ENCODE results near the gene PARD6A. TPM values are rescaled to one million over a fixed set of nuclear protein-coding genes. Genes with fewer than 3 reads are reported as not detected.

The PARD6A gene
- total RNA-seq, 1 experiment from 2014 or later, result 5.6 TPM

DNA sequence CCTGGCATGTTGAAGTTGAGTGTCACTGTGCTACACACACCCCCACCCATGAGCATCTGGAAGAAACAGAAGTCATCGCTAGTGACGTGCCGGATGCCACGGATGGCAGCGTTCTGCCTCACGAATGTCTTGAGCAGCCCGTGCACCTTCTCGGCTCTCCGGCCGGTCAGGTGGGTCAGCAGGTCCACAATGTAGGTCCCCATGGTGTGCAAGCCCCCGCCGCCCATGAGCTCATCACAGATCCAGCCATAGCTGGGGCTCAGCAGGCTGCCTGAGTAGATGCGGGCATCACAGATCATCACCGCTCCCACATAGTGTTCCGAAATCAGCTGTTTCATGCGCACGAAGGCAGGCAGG, 14.8 kb downstream of the PARD6A start:
- H4K20me1 ChIP-seq (ENCODE audit: insufficient read depth), result no peaks in the 10 kb centered on the region
- no peak for DNase-seq (ENCODE audit: low read depth, low spot score)
- H3K4me2 ChIP-seq (ENCODE audit: low read length), result no peak overlapping the region
- H3K9me3 ChIP-seq (ENCODE audit: control insufficient read depth in 1 of 2, insufficient read depth in 1 of 2, low read depth in 1 of 2, low read length in 2 of 2), result no peaks in the 10 kb centered on the region
- ChIA-PET CTCF (no interaction called here), RAD21 (ENCODE audit: low non-redundant PET in 1 of 2, low total read pairs in 2 of 2, uncharacterized antibody in 2 of 2, unreplicated experiment in 2 of 2) (no interaction called here), POLR2A (no interaction called here)
- no peaks in the 10 kb centered on the region for H3K27me3 ChIP-seq (ENCODE audit: insufficient read depth, low read length)
- H3K9me2 ChIP-seq (ENCODE audit: insufficient read depth), result no peaks in the 10 kb centered on the region
- no peaks in the 10 kb centered on the region; a peak in 1 of 4 replicates for H3K36me3 ChIP-seq (ENCODE audit: control insufficient read depth in 1 of 2, insufficient read depth in 2 of 2, low read length in 2 of 2)
- BruUV-seq (replicated peaks), result no TSS peak
- peaks cover 0 to 5% of the 10 kb centered on the region in 2 experiments; a peak in 2 of 4 replicates for H3K4me1 ChIP-seq (ENCODE audit: control insufficient read depth in 1 of 2, insufficient read depth in 2 of 2, low read length in 2 of 2)
- no peak for TF ChIP-seq ZNF274 (IDR thresholded peaks at IDR 0.05; ENCODE audit: low read depth, low read length)
- no peak for TF ChIP-seq MAX (IDR thresholded peaks at IDR 0.05)
- no peak for TF ChIP-seq RAD21 (IDR thresholded peaks at IDR 0.05; ENCODE audit: low read depth)
- TF ChIP-seq ZBTB33 (IDR thresholded peaks at IDR 0.05; ENCODE audit: extremely low read depth, insufficient replicate concordance, low read length), result no peak
- TF ChIP-seq TCF7L2 (IDR thresholded peaks at IDR 0.05; ENCODE audit: borderline replicate concordance, extremely low read depth, insufficient read depth, insufficient read length), result no peak
- no peak for TF ChIP-seq ZFX (IDR thresholded peaks at IDR 0.05)
- no peak for TF ChIP-seq EZH2phosphoT487 (IDR thresholded peaks at IDR 0.05; ENCODE audit: borderline replicate concordance)
- TF ChIP-seq YY1 (IDR thresholded peaks at IDR 0.05; ENCODE audit: extremely low read depth, insufficient replicate concordance, low read depth, low read length), result no peak
- no peak for TF ChIP-seq CEBPB (IDR thresholded peaks at IDR 0.05; ENCODE audit: low read depth)
- TF ChIP-seq, protein P1, sequence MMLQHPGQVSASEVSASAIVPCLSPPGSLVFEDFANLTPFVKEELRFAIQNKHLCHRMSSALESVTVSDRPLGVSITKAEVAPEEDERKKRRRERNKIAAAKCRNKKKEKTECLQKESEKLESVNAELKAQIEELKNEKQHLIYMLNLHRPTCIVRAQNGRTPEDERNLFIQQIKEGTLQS (IDR thresholded peaks at IDR 0.05), result no peak
- TF ChIP-seq SRF (IDR thresholded peaks at IDR 0.05; ENCODE audit: low read depth), result no peak
- no peak for TF ChIP-seq POLR2A (IDR thresholded peaks at IDR 0.05; ENCODE audit: borderline replicate concordance, extremely low read depth, insufficient read depth, insufficient read length)
- TF ChIP-seq, protein P2, sequence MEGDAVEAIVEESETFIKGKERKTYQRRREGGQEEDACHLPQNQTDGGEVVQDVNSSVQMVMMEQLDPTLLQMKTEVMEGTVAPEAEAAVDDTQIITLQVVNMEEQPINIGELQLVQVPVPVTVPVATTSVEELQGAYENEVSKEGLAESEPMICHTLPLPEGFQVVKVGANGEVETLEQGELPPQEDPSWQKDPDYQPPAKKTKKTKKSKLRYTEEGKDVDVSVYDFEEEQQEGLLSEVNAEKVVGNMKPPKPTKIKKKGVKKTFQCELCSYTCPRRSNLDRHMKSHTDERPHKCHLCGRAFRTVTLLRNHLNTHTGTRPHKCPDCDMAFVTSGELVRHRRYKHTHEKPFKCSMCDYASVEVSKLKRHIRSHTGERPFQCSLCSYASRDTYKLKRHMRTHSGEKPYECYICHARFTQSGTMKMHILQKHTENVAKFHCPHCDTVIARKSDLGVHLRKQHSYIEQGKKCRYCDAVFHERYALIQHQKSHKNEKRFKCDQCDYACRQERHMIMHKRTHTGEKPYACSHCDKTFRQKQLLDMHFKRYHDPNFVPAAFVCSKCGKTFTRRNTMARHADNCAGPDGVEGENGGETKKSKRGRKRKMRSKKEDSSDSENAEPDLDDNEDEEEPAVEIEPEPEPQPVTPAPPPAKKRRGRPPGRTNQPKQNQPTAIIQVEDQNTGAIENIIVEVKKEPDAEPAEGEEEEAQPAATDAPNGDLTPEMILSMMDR (IDR thresholded peaks at IDR 0.05 in 2 of 3, conservative IDR thresholded peaks at IDR 0.05 in 1 of 3; ENCODE audit: borderline replicate concordance in 1 of 3, insufficient read depth in 1 of 3, low read depth in 2 of 3, low read length in 2 of 3), result no peak
- no peak for TF ChIP-seq FOSL1 (IDR thresholded peaks at IDR 0.05; ENCODE audit: low read depth)
- TF ChIP-seq SIN3A (IDR thresholded peaks at IDR 0.05; ENCODE audit: low read depth), result no peak
- TF ChIP-seq EZH2 (IDR thresholded peaks at IDR 0.05), result no peak
- no peak for TF ChIP-seq CBX3 (IDR thresholded peaks at IDR 0.05; ENCODE audit: low read depth)
- TF ChIP-seq ELF1 (IDR thresholded peaks at IDR 0.05; ENCODE audit: borderline replicate concordance, low read depth), result no peak
- no peak for TF ChIP-seq SP1 (IDR thresholded peaks at IDR 0.05; ENCODE audit: low read depth)
- TF ChIP-seq EGR1 (IDR thresholded peaks at IDR 0.05; ENCODE audit: low read depth), result no peak
- H3K27ac ChIP-seq (ENCODE audit: low read depth, low read length), result no peak overlapping the region
- intact Hi-C loops (cut with micrococcal nuclease), result no loop called here
- H3K4me3 ChIP-seq (replicated peaks in 1 of 2; ENCODE audit: low read depth in 1 of 2, low read length in 2 of 2), result no peak overlapping the region
- H3K9ac ChIP-seq (ENCODE audit: low read length), result no peak overlapping the region
- ATAC-seq, result no peak
- H2AFZ ChIP-seq (ENCODE audit: low read depth, low read length, poor library complexity, severe bottlenecking), result no peak overlapping the region
- no peaks in the 10 kb centered on the region for H3K79me2 ChIP-seq (ENCODE audit: insufficient read depth, low read length)

All from HCT116 (cell line).